ENCODE data around the gene ZNF608. TPM values are rescaled to one million over a fixed set of nuclear protein-coding genes. Genes with fewer than 3 reads are reported as not detected.
A peak's percentile ranks its signal among the peaks of the same experiment; 100 is the strongest.

Gene ZNF608
- total RNA-seq, 6 experiments from 2014 or later: 0.28 to 0.85 (median 0.33) TPM

DNA sequence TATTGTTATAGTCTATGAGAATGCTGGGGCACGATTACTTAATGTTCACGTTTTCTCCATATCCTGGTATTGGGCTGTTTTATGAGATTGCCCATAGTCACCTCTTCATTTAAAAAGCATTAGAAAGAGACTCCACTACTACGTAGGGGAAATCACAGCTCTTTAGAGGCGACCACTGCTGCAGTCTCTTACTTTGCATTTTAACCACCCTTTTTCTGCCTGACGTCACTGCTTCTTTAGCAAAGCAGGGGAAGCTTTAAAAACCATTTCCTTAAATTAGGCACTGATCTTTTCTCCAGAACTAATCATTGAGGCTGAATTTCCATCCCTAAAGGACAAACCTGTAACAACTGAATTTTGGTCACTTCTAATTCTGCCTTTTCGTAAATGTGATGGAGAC is 38.9 kb downstream of the ZNF608 start:
- Mint-ChIP-seq H3K4me1 (ENCODE audit: low read depth) (peaks cover 7% of the 10 kb centered on the region), H3K9me3 (no peaks in the 10 kb centered on the region), H3K4me3 (no peak overlapping the region), H3K27me3 (ENCODE audit: insufficient read depth) (peaks cover 14% of the 10 kb centered on the region), H3K27ac (no peak overlapping the region), H3K36me3 (ENCODE audit: low read depth) (no peaks in the 10 kb centered on the region)
- TF ChIP-seq, protein P1, sequence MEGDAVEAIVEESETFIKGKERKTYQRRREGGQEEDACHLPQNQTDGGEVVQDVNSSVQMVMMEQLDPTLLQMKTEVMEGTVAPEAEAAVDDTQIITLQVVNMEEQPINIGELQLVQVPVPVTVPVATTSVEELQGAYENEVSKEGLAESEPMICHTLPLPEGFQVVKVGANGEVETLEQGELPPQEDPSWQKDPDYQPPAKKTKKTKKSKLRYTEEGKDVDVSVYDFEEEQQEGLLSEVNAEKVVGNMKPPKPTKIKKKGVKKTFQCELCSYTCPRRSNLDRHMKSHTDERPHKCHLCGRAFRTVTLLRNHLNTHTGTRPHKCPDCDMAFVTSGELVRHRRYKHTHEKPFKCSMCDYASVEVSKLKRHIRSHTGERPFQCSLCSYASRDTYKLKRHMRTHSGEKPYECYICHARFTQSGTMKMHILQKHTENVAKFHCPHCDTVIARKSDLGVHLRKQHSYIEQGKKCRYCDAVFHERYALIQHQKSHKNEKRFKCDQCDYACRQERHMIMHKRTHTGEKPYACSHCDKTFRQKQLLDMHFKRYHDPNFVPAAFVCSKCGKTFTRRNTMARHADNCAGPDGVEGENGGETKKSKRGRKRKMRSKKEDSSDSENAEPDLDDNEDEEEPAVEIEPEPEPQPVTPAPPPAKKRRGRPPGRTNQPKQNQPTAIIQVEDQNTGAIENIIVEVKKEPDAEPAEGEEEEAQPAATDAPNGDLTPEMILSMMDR (IDR thresholded peaks at IDR 0.05): no peak
- no peak for DNase-seq

DNA sequence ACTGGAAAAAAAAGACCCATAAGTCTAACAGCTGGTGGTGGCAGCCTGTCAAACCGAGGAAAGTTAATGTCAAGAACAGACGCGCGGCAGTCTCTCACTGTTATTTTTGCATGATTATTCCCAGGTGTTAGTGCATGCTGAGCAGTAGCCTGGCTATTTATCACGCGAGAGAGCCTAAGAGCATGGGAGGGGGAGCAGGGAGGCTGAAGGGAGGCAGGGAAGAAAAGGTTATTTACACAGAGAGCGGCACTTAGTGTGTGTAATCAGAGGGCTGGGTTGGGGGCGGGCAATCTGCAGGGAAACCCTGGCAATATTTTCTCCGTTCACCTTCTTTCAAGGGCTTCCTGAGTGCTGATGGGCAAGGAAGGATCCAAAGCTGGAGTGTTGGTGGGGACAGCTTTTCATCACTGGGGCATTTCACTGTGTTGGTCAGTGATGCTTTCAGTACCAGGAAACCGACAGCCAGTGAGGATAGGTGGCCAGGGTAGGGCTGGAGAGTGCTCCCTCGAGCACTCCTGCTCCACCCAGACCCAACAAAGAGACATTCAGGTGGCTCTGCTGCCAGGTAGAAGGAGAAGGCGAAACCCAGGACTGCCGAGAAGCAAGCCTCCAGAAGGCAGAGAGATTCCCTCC is 39.6 kb downstream of the ZNF608 start:
- Mint-ChIP-seq H3K4me1 (ENCODE audit: low read depth) (peaks cover 7% of the 10 kb centered on the region), H3K36me3 (ENCODE audit: low read depth) (no peaks in the 10 kb centered on the region), H3K9me3 (no peaks in the 10 kb centered on the region), H3K27me3 (ENCODE audit: insufficient read depth) (peaks cover 12% of the 10 kb centered on the region), H3K4me3 (peak overlapping the region; percentile 26; the same call in 1 of the 2 replicates), H3K27ac (no peak overlapping the region)
- TF ChIP-seq, protein P1 (IDR thresholded peaks at IDR 0.05): no peak
- DNase-seq: no peak

GRCh38 chr5:124706051-124706450 is 40.4 kb downstream of the ZNF608 start:
- DNase-seq: no peak
- Mint-ChIP-seq H3K4me3 (no peak overlapping the region), H3K27ac (no peak overlapping the region), H3K4me1 (ENCODE audit: low read depth) (peaks cover 7% of the 10 kb centered on the region), H3K9me3 (no peaks in the 10 kb centered on the region), H3K36me3 (ENCODE audit: low read depth) (no peaks in the 10 kb centered on the region), H3K27me3 (ENCODE audit: insufficient read depth) (peaks cover 12% of the 10 kb centered on the region)
- TF ChIP-seq, protein P1 (IDR thresholded peaks at IDR 0.05): no peak

DNA sequence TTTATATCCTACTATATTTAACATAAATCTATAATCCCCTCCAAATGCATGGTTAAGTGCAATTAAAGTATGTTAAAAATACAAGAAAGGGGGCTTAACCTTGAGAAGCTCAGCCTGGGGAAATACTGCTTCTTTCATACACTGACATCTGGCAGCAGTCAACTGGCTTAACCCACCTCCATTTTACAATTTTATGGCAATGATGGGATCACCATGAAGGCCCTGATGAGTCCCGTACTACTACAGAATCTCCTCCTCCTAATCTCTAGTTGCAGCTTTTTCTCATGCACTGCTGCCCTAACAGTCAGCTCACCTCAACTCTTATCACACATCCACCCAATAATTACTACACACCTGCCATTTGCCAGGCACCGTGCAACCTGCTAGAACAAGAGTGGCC is 40.9 kb downstream of the ZNF608 start:
- DNase-seq: no peak
- H3K27ac Mint-ChIP-seq: no peak overlapping the region
- H3K4me3 Mint-ChIP-seq: no peak overlapping the region
- H3K9me3 Mint-ChIP-seq: no peaks in the 10 kb centered on the region
- peaks cover 12% of the 10 kb centered on the region for H3K27me3 Mint-ChIP-seq (ENCODE audit: insufficient read depth)
- H3K4me1 Mint-ChIP-seq (ENCODE audit: low read depth): peaks cover 7% of the 10 kb centered on the region
- TF ChIP-seq, protein P1 (IDR thresholded peaks at IDR 0.05): no peak
- H3K36me3 Mint-ChIP-seq (ENCODE audit: low read depth): no peaks in the 10 kb centered on the region

DNA sequence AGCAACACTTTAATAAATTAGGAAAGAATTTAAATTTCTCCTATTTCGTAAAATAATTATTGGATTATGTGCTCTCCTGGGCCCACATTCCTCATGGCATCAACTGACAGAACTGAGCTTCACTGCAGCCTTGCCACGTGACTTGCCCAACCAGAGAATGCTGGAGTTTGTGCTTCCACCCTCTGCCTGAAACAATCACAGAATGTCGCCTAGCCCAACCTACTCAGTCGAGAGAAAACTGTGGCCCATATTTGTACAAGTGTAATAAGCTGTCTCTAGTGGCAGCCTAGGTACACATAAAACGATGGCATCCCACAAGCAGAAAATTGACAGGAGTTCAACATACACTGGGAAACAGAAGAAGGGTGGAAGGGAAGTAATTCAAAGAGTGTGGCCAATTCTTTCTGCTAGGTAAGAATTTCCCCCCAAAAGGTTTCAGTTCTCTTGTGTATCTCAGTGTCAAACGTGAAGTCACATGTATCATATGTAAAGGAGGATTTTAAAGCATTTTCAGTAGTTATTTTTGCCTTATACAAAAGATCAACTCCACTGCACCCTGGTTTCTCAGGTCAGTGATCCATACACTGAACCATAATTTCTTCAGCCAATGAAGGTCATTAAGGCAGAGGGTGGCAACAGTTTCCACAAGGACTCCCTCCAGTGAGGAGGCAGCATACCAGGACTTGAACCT is 41.7 kb downstream of the ZNF608 start:
- Mint-ChIP-seq H3K4me3 (no peak overlapping the region), H3K27ac (no peak overlapping the region), H3K4me1 (ENCODE audit: low read depth) (peaks cover 7% of the 10 kb centered on the region), H3K27me3 (ENCODE audit: insufficient read depth) (peaks cover 9% of the 10 kb centered on the region), H3K9me3 (no peaks in the 10 kb centered on the region), H3K36me3 (ENCODE audit: low read depth) (no peaks in the 10 kb centered on the region)
- TF ChIP-seq, protein P1 (IDR thresholded peaks at IDR 0.05): 0 out of 2 replicates have a peak, but pooled peaks have one; percentile 11
- no peak for DNase-seq

All from HFFc6 (cell line).